Lung (tissue), 12 donors: ENCODE results near the gene MMAB. TPM values are rescaled to one million over a fixed set of nuclear protein-coding genes. Genes with fewer than 3 reads are reported as not detected.

ENCODE experiments used
- ATAC-seq: fragments of 200-7000 bp; cut with Tn5 transposase; one replicate; pipeline ENCODE4 v1.9.1; 2020; ENCODE audit warnings: moderate number of reproducible peaks; ENCODE audit not compliant: insufficient read depth, low FRiP score
- DNase-seq, 3 donors: peaks; one replicate each; pipeline ENCODE4 v3.0.0-alpha.2; 2013 to 2017
- H3K27ac ChIP-seq, 2 donors: one replicate each; pipeline ENCODE4 v1.5.1; 2013; ENCODE audit warnings: mild to moderate bottlenecking in 2 of 2, moderate library complexity in 2 of 2, control low read depth in 1 of 2, inconsistent platforms in 1 of 2, low read depth in 1 of 2, low read length in 1 of 2
- H3K27me3 ChIP-seq, 3 donors: one replicate each; pipeline ENCODE4 v1.5.1; 2013; ENCODE audit warnings: low read length in 2 of 3; ENCODE audit not compliant: control insufficient read depth in 3 of 3, insufficient read depth in 3 of 3
- H3K36me3 ChIP-seq, 4 donors: one replicate each; pipeline ENCODE4 v1.5.1; 2013; ENCODE audit warnings: low read length in 4 of 4, mild to moderate bottlenecking in 1 of 4, moderate library complexity in 1 of 4; ENCODE audit not compliant: control insufficient read depth in 4 of 4, insufficient read depth in 4 of 4
- H3K4me1 ChIP-seq, 5 donors: one replicate each; pipeline ENCODE4 v1.5.1; 2013; ENCODE audit warnings: low read length in 5 of 5, mild to moderate bottlenecking in 2 of 5, moderate library complexity in 1 of 5; ENCODE audit not compliant: control insufficient read depth in 5 of 5, insufficient read depth in 5 of 5
- H3K4me3 ChIP-seq: one replicate; pipeline ENCODE4 v1.5.1; 2013; ENCODE audit warnings: mild to moderate bottlenecking, control low read depth, moderate library complexity
- H3K9ac ChIP-seq, 2 donors: one replicate each; pipeline ENCODE4 v1.5.1; 2013; ENCODE audit warnings: low read length in 2 of 2, control low read depth in 1 of 2; ENCODE audit not compliant: insufficient read depth in 1 of 2
- H3K9me3 ChIP-seq, 4 donors: one replicate each; pipeline ENCODE4 v1.5.1; 2013; ENCODE audit warnings: low read length in 3 of 4, mild to moderate bottlenecking in 1 of 4, moderate library complexity in 1 of 4; ENCODE audit not compliant: control insufficient read depth in 4 of 4, insufficient read depth in 3 of 4
- CTCF ChIP-seq: IDR thresholded peaks from 2 replicates; pipeline ENCODE4 v1.5.1; 2012; ENCODE audit warnings: mild to moderate bottlenecking; ENCODE audit errors: control extremely low read depth, extremely low read depth
- WGBS, 2 donors: extraction: QIAGEN DNeasy Blood & Tissue Kit; methylation state at CpG; one replicate each; pipeline ENCODE4 v1.1.7; 2013; 5-methylcytosine and 5-hydroxymethylcytosine counted together
- polyA plus RNA-seq, 2 donors: library from polyadenylated mRNA; stranded (reverse); fragments of 200-250 nt; gene quantifications; one replicate each; pipeline ENCODE4 v1.2.1, GENCODE V29; 2013
- total RNA-seq, 2 donors: library from RNA; depleted of rRNA in 1 of 2; stranded (reverse); fragments of >200 nt in 1 of 2; gene quantifications; one replicate each; pipeline ENCODE4 v1.2.1, GENCODE V29; 2014 to 2021
- donor health status: control.
- donor health status: control.
- donor health status: Bipolar disorder and iron deficiency.
- donor health status: healthy.
- donor health status: DM: yes; HTN: yes; CAD: no.

MMAB gene
- total and polyA plus RNA-seq, 4 donors = 23.8 to 90.2 (median 77.9) TPM

GRCh38 chr12:109512608-109513007, 60.7 kb downstream of the MMAB start:
- Histone ChIP-seq H3K4me1 (no peaks in the 10 kb centered on the region), H3K27me3 (no peaks in the 10 kb centered on the region), H3K27ac (no peak overlapping the region), H3K36me3 (peaks cover 31 to 50% (median 40%) of the 10 kb centered on the region in 4 donors), H3K9me3 (no peaks in the 10 kb centered on the region), H3K4me3 (no peak overlapping the region), H3K9ac (no peak overlapping the region)
- WGBS, 2 donors = 66 to 92% methylated on average over 1 of the region's 1 CpG
- no peak for TF ChIP-seq CTCF
- no peak for ATAC-seq
- peak in 2 of 3 donors; percentile 44 to 69 for DNase-seq

- Histone ChIP-seq H3K4me3 (no peak overlapping the region), H3K9me3 (no peaks in the 10 kb centered on the region), H3K9ac (no peak overlapping the region), H3K27ac (no peak overlapping the region), H3K4me1 (no peaks in the 10 kb centered on the region), H3K36me3 (peaks cover 43 to 51% (median 48%) of the 10 kb centered on the region in 4 donors), H3K27me3 (no peaks in the 10 kb centered on the region)
- DNase-seq (no peak), ATAC-seq (no peak)
- no peak for TF ChIP-seq CTCF
- 87 to 90% methylated on average over 15 of the region's 15 CpGs for WGBS, 2 donors
Measured at GRCh38 chr12:109510196-109510595, 63.1 kb downstream of the MMAB start.

GRCh38 chr12:109504068-109504467, 69.2 kb downstream of the MMAB start:
- H3K27ac ChIP-seq = no peak overlapping the region
- H3K36me3 ChIP-seq = peaks cover 49 to 61% (median 56%) of the 10 kb centered on the region in 4 donors
- H3K4me1 ChIP-seq = no peaks in the 10 kb centered on the region
- no peak for TF ChIP-seq CTCF
- no peak overlapping the region for H3K9ac ChIP-seq
- 68 to 71% methylated on average over 1 of the region's 1 CpG for WGBS, 2 donors
- no peak for ATAC-seq
- no peaks in the 10 kb centered on the region for H3K9me3 ChIP-seq
- H3K4me3 ChIP-seq = no peak overlapping the region
- H3K27me3 ChIP-seq = no peaks in the 10 kb centered on the region
- no peak for DNase-seq

Other genes with a start within 250 kb of the MMAB start
- under 1 TPM in 1 of 2 donors, not detected in 1; 0.15 TPM for gene MYO1H, start 225.6 kb downstream of the MMAB start, total RNA-seq
- gene MYO1H, start 225.6 kb downstream of the MMAB start, polyA plus RNA-seq = under 1 TPM; 0.06 to 0.09 TPM
- gene KCTD10, start 96.2 kb downstream of the MMAB start, total RNA-seq = 10 to 100 TPM; 56.3 to 72.6 TPM
- 10 to 100 TPM; 21.7 to 51.1 TPM for gene KCTD10, start 96.2 kb downstream of the MMAB start, polyA plus RNA-seq
- 10 to 100 TPM; 38.7 to 58.9 TPM for gene UBE3B, start 95.9 kb downstream of the MMAB start, total RNA-seq
- 10 to 100 TPM in 1 of 2 donors, 1 to 10 TPM in 1; 10.0 to 15.0 TPM for gene UBE3B, start 95.9 kb downstream of the MMAB start, polyA plus RNA-seq
- 10 to 100 TPM; 22.4 to 42.6 TPM for gene MVK, start 290 bp upstream of the MMAB start, total RNA-seq
- 10 to 100 TPM; 31.7 to 62.7 TPM for gene MVK, start 290 bp upstream of the MMAB start, polyA plus RNA-seq
- 1 to 10 TPM in 1 of 2 donors, under 1 TPM in 1; 0.28 to 2.6 TPM for gene FAM222A, start 140.3 kb upstream of the MMAB start, total RNA-seq
- gene FAM222A, start 140.3 kb upstream of the MMAB start, polyA plus RNA-seq = 1 to 10 TPM in 1 of 2 donors, under 1 TPM in 1; 0.81 to 1.3 TPM